ENCODE data around the gene POC1B.

The POC1B gene
- 23.5 to 42.9 (median 29.3) reads per million in 9 experiments for total RNA-seq

DNA sequence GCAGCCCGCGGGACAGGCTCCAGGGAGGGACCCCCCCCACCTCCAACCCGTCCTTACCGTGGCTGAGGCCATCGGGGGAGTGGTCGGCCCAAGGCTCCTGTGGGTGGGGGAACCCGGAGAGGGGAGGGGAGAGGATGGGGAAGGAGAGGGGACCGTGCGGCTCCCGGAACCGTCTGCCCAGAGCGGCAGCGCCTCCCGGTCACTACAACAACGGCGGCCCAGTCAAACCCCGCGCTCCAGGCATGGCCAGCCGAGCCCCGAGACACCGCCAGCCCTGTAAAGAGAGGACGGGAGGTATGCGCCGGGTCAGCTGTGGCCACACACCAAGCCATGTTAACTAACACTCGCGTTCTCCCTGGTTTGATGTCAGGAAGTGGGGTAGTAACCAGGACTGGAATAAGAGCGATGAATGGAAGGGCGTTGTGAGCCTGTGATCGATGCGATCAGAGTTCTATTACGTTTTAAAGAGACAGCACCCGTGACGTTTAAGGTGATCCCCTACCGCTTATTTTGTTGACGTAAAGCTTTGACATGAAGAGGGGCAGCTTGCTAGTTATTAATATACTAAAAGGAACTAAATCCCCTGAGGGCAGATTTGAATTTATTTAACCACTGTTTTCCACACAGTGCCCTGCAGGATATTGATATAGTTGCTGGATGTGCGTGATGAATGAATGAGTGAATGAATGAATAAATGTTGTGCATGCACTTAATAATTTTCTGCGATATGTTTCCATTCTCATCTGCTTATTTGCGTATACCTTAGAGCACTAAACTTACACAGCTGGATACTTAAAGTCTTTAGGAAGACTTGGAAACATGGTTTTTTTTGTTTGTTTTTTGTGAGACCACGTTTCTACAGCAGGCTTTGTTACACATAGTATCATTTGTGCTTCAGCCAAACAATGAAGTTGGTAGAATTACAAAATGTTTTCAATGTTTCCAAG, at the start of gene POC1B:
POC1B (minus strand) TSS at position 224 of the 947 bp plus-strand sequence; CDS start at position 72, 152 bp downstream.
- peak within 1 kb of the TSS; percentile 93 for H3K4me3 Mint-ChIP-seq
- H3K4me1 Mint-ChIP-seq (ENCODE audit: low read depth in 2 of 2): peaks cover 32 to 41% of the 10 kb centered on the region in 2 donors
- H3K36me3 Mint-ChIP-seq (ENCODE audit: insufficient read depth): peaks cover 31% of the 10 kb centered on the region
- no peaks in the 10 kb centered on the region for H3K9me3 Mint-ChIP-seq
- DNase-seq: peak; percentile 46 to 60 (median 57)
- no peaks in the 10 kb centered on the region for H3K27me3 Mint-ChIP-seq
- peak within 1 kb of the TSS; percentile 89 to 91 for H3K27ac Mint-ChIP-seq
- peak; percentile 54 for ATAC-seq (replicated peaks)

DNA sequence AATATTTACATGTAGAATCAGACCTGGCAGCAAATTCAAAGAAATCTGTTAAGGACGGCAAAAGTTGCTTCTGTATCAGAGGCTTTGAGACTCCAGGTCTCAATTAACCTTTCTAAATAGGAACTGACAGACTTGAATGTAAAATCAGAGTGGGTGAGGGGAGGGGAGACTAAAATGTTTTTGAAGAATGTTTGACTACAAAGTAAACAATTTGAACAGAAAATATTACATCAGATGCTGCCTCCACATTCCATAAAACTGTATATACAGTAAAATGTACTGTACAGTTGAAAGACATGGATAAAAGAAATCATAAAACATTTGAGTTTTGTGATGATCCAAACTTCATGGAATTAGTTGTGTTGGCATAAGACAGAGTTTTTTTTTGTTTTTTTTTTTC, 49.5 kb upstream of the POC1B start:
- ATAC-seq (replicated peaks): no peak
- H3K27me3 Mint-ChIP-seq: no peaks in the 10 kb centered on the region
- H3K27ac Mint-ChIP-seq: no peak overlapping the region
- H3K4me1 Mint-ChIP-seq (ENCODE audit: low read depth in 2 of 2): no peaks in the 10 kb centered on the region
- H3K4me3 Mint-ChIP-seq: no peak overlapping the region
- peaks cover 2% of the 10 kb centered on the region for H3K36me3 Mint-ChIP-seq (ENCODE audit: insufficient read depth)
- H3K9me3 Mint-ChIP-seq: no peaks in the 10 kb centered on the region
- DNase-seq: no peak

DNA sequence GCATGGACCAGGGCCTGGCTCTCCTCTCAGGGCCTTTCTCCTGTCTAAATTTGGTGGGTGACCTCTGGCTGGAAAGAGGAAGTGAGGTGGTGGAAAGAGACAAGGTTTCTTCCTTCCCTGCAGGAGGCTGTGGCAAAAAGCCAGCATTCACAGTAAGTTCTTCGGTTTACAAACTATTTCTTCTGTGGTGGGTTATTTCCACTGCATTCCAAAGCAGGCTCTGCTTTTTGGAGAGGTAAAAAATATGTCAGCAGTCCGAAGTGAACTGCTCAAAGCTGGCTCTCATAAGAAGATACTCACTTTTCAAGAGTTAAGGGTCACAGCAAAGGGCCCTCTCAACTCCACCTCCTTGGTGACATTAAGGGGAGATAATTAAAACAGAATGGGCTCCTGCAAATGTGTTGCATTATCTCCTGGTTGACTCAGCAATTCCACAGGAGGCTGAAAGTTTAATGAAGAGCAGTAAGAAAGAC, 48.9 kb upstream of the POC1B start:
- no peak for DNase-seq
- no peaks in the 10 kb centered on the region for H3K27me3 Mint-ChIP-seq
- no peak overlapping the region for H3K27ac Mint-ChIP-seq
- ATAC-seq (replicated peaks): no peak
- peaks cover 2% of the 10 kb centered on the region for H3K36me3 Mint-ChIP-seq (ENCODE audit: insufficient read depth)
- no peaks in the 10 kb centered on the region for H3K4me1 Mint-ChIP-seq (ENCODE audit: low read depth in 2 of 2)
- H3K4me3 Mint-ChIP-seq: no peak overlapping the region
- no peaks in the 10 kb centered on the region for H3K9me3 Mint-ChIP-seq

DNA sequence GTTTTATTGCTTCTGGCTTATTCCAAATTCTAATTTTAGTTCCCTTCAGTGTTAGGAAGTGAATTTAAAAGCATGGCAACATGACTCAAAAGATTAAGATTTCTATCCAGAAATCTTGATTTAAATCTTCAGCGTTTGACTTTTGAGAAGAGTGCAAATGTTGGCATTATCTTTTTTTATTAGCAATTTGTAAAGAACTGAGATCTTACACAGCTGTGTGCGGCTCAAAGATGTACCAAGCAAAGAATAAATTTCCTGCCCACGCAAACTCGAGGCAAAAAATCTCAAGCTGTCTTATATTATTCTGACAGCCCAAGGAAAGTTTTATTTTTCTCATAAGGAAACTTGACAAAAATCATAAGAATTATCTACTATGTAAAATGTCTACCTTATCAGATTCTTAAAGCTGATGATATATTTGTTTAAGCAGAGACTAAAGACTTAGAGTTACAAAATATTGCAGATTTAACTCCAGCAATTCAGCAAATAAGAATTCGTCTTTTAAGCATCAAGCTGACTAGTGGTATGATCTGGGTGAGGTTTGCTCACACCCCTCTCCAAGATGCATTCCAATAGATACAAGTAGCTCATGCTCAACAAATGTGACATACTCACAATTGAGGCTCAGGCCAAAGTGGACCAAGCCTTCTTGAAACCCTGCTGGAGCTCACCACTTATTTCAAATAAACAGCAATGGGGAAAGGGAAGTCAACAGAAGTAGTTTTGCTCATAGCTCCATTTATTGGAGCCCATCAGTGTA, 47.4 kb upstream of the POC1B start:
- no peak for DNase-seq
- Mint-ChIP-seq H3K4me1 (ENCODE audit: low read depth in 2 of 2) (no peaks in the 10 kb centered on the region), H3K27ac (no peak overlapping the region), H3K4me3 (no peak overlapping the region), H3K9me3 (no peaks in the 10 kb centered on the region), H3K27me3 (no peaks in the 10 kb centered on the region), H3K36me3 (ENCODE audit: insufficient read depth) (peaks cover 2% of the 10 kb centered on the region)
- ATAC-seq (replicated peaks): no peak

DNA sequence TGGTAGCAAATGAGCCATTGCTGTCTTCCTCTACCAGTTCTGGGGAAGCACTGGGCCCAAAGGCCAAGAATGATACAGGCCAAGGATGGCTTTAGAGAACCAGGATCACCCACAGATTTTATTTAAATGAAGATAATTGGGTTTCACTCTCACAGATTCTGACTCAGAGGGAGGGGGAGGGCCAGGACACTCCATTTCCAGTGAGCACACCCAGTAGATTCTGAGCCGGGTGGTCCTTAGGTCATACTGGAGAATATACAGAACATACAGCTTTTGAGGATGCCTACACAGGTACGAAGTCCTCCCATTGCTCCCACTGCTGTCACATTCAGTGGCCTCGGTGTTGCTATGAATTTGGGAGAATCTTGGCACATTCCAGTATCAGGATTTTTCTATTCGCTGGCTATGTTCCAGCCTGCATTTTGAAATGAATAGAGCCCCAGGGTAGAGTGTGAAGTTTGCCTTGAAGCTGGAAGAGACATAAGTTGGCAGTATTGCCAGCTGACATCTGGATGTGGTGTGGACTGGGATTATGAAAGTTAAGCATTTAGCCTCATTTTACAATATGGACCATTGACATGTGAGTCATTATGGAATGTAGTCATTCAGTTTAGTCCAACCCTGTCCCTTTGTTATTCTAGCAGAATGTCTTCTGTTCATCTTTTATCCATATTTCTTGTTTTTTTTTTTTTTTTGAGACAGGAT, 45.8 kb upstream of the POC1B start:
- Mint-ChIP-seq H3K9me3 (no peaks in the 10 kb centered on the region), H3K4me1 (ENCODE audit: low read depth in 2 of 2) (no peaks in the 10 kb centered on the region), H3K27me3 (no peaks in the 10 kb centered on the region), H3K4me3 (no peak overlapping the region), H3K36me3 (ENCODE audit: insufficient read depth) (peaks cover 2% of the 10 kb centered on the region), H3K27ac (no peak overlapping the region)
- ATAC-seq (replicated peaks) (no peak), DNase-seq (no peak)

DNA sequence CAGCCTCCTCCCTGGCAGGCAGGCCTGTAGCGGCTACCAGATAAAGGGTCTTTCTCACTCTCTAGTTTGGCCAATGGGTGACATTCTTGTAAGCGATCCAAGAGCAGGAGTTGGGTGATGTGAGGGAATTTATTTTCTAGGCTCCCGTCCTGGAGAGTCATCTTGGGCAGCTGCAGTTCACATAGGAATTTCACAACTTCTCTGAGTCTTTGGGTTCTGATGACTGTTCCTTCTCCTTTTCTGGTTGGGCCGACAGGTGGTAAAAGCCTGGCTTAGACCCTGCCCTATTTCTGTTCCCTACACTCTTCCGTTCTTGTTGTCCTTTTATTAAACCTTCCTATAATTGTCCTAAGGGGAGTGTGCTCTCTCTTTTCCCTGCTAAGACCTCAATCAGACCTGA, 42.6 kb upstream of the POC1B start:
- no peaks in the 10 kb centered on the region for H3K9me3 Mint-ChIP-seq
- DNase-seq (no peak), ATAC-seq (replicated peaks) (no peak)
- H3K4me3 Mint-ChIP-seq: no peak overlapping the region
- H3K36me3 Mint-ChIP-seq (ENCODE audit: insufficient read depth): peaks cover 2% of the 10 kb centered on the region
- H3K4me1 Mint-ChIP-seq (ENCODE audit: low read depth in 2 of 2): no peaks in the 10 kb centered on the region
- no peak overlapping the region for H3K27ac Mint-ChIP-seq
- H3K27me3 Mint-ChIP-seq: no peaks in the 10 kb centered on the region

DNA sequence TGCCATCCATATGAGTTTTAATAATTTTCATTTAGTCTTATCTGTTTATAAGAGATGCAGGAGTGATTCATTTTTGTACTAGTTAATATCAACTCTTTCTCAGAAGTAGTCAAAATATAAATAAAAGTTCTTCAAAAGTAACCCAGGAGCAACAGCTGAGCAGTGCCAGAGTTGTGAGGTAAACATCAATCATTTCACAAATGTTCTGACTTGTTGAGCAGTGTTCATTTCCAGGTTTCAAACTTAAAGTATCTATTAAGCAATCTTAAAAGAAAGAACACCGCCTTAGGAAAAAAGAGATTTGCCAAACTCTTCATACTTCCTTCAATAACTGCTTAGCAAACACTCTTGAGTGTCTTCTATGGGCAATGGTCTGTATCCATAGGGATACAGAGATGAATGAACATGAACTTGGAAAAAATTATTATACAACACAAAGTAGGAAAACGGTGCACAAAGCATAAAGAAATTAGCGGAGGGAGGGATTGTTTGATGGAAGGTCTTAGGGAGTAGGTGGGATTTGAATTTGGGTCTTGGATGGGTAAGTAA, 41.9 kb upstream of the POC1B start:
- Mint-ChIP-seq H3K4me3 (no peak overlapping the region), H3K27ac (no peak overlapping the region), H3K27me3 (peaks cover 0 to 5% of the 10 kb centered on the region in 2 donors), H3K9me3 (no peaks in the 10 kb centered on the region), H3K36me3 (ENCODE audit: insufficient read depth) (peaks cover 2% of the 10 kb centered on the region), H3K4me1 (ENCODE audit: low read depth in 2 of 2) (no peaks in the 10 kb centered on the region)
- ATAC-seq (replicated peaks): no peak
- no peak for DNase-seq

DNA sequence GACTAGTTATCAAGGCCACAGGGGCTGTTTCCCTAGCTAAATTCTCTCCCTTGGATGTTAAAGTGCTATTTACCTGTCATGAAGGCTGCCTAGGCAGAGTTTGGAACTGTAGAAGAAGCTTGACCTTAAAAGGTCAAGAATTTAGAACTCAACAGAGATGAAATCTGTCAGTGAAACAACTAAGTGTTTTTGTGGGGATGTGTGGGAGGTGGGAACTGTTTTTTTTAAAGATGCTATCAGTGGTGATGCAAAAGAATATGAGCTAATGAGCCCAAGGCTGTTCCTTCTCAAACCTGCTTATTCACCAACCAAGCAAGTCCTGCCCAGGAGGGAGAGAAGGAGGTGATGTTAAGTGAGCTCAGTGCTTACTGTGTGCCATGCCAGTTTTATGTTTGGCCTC, 40.8 kb upstream of the POC1B start:
- Mint-ChIP-seq H3K27ac (no peak overlapping the region), H3K27me3 (peaks cover 0 to 7% of the 10 kb centered on the region in 2 donors), H3K4me1 (ENCODE audit: low read depth in 2 of 2) (no peaks in the 10 kb centered on the region), H3K4me3 (no peak overlapping the region), H3K9me3 (no peaks in the 10 kb centered on the region), H3K36me3 (ENCODE audit: insufficient read depth) (peaks cover 2% of the 10 kb centered on the region)
- no peak for ATAC-seq (replicated peaks)
- DNase-seq: no peak

DNA sequence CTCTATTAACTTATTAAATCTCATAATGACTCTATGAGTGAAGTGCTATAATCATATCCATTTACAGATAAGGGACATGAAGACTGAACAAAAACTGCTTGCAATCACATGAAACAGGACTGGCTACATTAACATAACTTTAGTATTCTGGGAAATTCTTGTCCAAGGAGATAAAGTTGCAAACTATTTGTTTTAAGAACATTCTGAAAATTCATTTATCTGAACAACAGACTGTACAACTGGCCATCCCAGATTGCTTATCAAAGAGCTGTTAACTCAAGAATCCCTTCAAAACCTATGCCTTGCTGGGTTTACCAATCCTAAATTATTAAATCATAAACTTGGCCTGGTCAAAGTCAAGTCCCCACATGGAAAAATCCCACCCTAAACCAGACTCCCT, 39.2 kb upstream of the POC1B start:
- Mint-ChIP-seq H3K27me3 (peaks cover 0 to 7% of the 10 kb centered on the region in 2 donors), H3K4me3 (no peak overlapping the region), H3K4me1 (ENCODE audit: low read depth in 2 of 2) (no peaks in the 10 kb centered on the region), H3K27ac (no peak overlapping the region), H3K9me3 (no peaks in the 10 kb centered on the region), H3K36me3 (ENCODE audit: insufficient read depth) (no peaks in the 10 kb centered on the region)
- no peak for ATAC-seq (replicated peaks)
- no peak for DNase-seq

DNA sequence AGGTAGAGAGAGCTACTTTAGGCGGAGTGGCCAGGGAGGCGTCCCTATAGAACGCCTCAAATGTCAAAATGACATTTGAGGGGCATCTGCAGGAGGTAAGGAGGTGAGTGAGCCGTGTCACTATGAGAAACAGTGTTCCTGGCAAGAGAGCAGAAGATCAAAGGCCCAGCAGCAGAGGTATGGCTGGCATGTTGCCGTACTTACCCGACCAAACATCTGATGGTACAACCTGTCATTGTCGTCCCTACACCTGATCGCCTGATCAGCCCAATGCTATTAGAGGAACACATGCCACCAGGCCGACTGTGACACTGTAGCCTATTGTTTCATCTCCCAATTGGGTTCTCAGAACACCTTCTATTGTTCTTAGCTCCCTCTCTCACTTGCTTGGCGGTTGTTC, 33.9 kb upstream of the POC1B start:
- no peaks in the 10 kb centered on the region for H3K4me1 Mint-ChIP-seq (ENCODE audit: low read depth in 2 of 2)
- no peak overlapping the region for H3K27ac Mint-ChIP-seq
- H3K27me3 Mint-ChIP-seq: peaks cover 0 to 7% of the 10 kb centered on the region in 2 donors
- no peak for ATAC-seq (replicated peaks)
- H3K4me3 Mint-ChIP-seq: no peak overlapping the region
- H3K9me3 Mint-ChIP-seq: no peaks in the 10 kb centered on the region
- H3K36me3 Mint-ChIP-seq (ENCODE audit: insufficient read depth): no peaks in the 10 kb centered on the region
- DNase-seq: no peak

DNA sequence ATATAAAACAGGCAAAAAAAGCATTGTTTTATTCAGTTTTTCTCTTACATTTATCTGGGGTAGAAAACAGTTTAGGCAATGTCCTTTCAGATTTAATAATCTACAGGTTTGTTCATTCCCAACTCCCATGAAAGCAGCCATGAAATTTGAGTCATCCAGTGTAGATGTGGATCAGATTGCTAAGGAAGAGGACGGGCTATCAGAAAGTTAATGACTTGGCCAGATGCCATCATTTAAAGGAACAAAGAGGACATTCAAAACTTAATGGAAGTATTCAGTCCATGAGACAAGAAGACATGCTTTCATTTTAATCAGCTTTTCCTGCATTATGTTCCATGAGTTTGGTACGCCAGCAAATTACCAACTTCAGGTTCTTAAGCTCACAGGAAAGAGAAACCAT, 31.1 kb upstream of the POC1B start:
- no peak for DNase-seq
- no peak for ATAC-seq (replicated peaks)
- Mint-ChIP-seq H3K9me3 (no peaks in the 10 kb centered on the region), H3K36me3 (ENCODE audit: insufficient read depth) (no peaks in the 10 kb centered on the region), H3K27ac (no peak overlapping the region), H3K27me3 (no peaks in the 10 kb centered on the region), H3K4me1 (ENCODE audit: low read depth in 2 of 2) (no peaks in the 10 kb centered on the region), H3K4me3 (no peak overlapping the region)

DNA sequence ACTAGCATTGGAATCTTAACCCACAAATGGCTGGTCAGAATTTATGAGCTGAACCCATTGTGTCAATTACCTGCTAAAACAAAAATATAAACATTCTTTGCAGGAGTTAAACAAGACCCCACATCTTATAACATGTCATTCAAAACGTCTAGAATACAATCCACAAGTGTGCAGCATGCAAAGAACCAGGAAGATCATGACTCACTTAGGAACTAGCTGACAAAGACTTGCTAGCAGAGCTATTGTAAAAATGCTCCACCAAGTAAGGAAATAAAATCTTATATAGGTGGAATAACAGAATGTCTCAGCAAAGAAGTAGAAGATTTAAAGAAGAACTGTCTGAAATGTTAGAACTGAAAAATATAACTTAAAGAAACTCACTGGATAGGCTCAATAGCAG, 26.5 kb upstream of the POC1B start:
- H3K27me3 Mint-ChIP-seq: no peaks in the 10 kb centered on the region
- H3K9me3 Mint-ChIP-seq: no peaks in the 10 kb centered on the region
- no peaks in the 10 kb centered on the region for H3K4me1 Mint-ChIP-seq (ENCODE audit: low read depth in 2 of 2)
- no peak overlapping the region for H3K4me3 Mint-ChIP-seq
- DNase-seq: no peak
- no peak overlapping the region for H3K27ac Mint-ChIP-seq
- no peaks in the 10 kb centered on the region for H3K36me3 Mint-ChIP-seq (ENCODE audit: insufficient read depth)
- ATAC-seq (replicated peaks): no peak

DNA sequence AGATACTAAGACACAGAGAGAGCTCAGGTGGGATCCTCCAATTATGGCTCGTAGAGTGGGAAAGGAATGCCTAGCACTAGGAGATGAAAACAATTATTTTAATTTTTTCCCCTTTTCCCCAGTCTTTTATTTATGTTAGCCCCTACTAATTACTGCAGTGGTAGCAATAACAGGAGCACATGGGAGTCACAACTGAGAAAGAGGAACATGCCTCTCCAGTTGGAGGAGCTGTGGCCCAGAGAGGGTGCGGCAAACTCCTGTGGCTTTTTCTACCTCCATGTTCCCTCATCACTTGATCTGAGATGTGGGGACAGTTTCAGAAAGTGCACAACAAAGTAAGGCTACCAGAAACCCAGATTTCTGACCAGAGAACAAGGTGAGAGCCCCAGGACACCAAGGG, 25.9 kb upstream of the POC1B start:
- Mint-ChIP-seq H3K27me3 (no peaks in the 10 kb centered on the region), H3K9me3 (no peaks in the 10 kb centered on the region), H3K36me3 (ENCODE audit: insufficient read depth) (no peaks in the 10 kb centered on the region), H3K27ac (no peak overlapping the region), H3K4me3 (no peak overlapping the region), H3K4me1 (ENCODE audit: low read depth in 2 of 2) (no peaks in the 10 kb centered on the region)
- no peak for ATAC-seq (replicated peaks)
- DNase-seq: no peak

Measured in effector memory CD8-positive, alpha-beta T cell (primary cell).